HG03342 (cell line): Measurements from ENCODE around the gene HESX1.

Experiments used
- ATAC-seq: cut with Tn5 transposase; IDR thresholded peaks from one replicate; pipeline ENCODE4 v1.9.1; 2021; ENCODE audit warnings: mild to moderate bottlenecking, moderate library complexity; ENCODE audit not compliant: unreplicated experiment

HESX1 gene

GRCh38 chr3:57168151-57168550, 31.6 kb downstream of the HESX1 start:
- ATAC-seq: no peak

DNA sequence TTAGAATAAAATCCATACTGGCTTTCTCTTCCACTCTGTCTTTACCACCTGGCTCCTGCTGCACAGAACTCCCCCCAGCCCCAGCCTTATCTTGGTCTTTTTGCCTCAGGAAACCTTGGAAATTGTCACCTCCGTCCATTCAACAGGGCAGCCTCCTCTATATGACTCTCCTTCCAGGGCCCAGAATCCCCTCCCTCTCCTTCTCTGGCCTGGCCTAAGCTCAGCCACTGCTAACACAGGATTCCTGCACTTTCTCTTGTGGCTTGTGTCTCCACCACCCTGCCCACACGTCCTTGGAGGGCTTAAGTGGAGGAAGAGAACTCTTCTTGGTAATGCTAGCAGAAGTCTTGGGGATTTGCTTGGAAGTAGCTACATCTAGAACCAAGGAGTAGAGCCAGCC, 33.1 kb downstream of the HESX1 start:
- no peak for ATAC-seq

- ATAC-seq: no peak
Measured at GRCh38 chr3:57165641-57166040, 34.1 kb downstream of the HESX1 start.

- no peak for ATAC-seq
Measured at GRCh38 chr3:57164657-57165573, 34.9 kb downstream of the HESX1 start, which contains the start of gene IL17RD. Gene IL17RD (minus strand): TSS chr3:57165353. CDS start chr3:57165286, 67 bp downstream.

- ATAC-seq: no peak
Measured at GRCh38 chr3:57164217-57164656, 35.5 kb downstream of the HESX1 start.

DNA sequence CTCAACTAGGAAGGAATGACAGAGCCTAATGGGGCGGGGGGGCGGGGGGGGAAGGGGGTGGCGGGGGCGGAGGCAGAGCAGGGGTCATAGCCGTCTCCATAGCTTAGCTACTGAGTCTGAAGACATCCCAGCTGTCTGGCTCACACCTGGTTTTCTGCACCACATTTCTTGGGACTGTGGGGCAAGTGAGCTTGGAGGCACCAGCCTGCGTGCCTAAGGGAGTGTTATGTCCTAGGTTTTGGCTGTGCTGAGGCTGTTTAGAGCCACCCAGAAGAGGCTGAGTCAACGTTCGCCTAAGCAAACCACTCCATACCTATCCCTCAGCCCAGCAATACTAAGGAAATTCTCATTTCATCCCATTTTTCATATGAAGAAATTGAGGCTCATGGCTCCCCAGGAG, 36.0 kb downstream of the HESX1 start:
- ATAC-seq: no peak

- no peak for ATAC-seq
Measured at GRCh38 chr3:57161915-57162314, 37.9 kb downstream of the HESX1 start.

DNA sequence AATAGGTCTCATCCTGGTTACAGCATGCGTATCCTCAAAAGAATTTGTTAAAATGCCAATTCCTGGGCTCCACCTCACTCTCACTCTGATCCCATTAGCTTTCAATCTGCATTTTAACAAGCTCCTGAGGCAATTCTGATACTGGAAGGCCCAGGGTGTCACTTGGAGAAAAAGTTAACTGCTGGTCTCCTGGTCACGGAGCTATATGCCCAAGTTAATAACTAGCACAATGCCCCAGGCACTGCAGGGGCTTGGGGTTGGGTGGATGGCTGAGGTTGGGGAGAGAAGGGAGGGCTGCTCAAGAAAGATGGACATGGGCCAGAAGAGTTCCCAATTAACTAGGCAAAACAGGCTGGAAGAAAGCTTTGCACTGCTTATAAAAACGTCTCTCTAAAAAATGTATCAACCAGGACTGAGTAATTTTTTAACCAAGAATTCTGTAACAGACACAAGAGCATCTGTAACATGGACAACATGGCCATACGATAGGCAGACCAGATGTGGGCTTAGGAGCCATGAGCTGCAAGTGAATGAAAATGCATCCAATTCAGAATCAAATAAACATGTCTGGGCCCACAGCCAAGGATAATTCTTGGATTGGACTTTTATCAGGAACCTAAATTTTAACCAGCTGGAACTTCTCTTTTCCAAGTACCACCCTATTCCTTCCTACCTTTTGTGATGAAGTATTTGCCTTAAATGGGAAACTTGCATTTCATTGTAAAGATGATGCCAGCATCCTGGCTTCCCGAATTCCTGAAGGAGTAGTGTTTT, 38.8 kb downstream of the HESX1 start:
- ATAC-seq: no peak

DNA sequence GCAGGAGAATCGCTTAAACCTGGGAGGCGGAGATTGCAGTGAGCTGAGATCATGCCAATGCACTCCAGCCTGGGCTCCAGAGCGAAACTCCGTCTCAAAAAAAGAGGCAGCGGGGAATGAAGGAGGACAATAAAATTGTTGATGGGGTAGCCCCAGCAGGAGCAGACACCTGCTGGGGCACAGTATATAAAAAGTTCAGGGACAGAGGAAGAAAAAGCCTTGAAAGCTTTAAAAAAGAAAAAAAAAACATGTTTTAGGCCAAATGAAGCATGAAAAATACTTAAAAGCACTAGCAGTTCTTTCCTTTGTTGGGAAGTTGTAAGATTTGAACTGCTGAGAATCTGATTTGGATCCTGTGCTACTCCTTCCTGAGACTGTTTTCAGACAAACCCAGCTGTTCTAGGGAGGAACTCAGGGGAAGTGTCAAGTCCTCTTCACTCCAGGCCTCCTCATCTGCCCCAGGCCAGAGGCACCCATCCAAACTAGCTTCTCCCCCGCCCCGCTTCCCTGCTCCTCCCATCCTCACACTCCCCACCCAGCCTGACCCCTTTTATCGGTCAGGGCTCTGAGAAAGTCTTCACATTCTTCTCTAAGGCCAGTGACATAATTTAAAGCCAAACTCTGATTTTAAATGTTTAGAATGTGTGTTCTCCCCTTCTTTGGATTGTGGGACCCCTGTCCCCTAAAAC, 39.6 kb downstream of the HESX1 start:
- ATAC-seq: no peak

DNA sequence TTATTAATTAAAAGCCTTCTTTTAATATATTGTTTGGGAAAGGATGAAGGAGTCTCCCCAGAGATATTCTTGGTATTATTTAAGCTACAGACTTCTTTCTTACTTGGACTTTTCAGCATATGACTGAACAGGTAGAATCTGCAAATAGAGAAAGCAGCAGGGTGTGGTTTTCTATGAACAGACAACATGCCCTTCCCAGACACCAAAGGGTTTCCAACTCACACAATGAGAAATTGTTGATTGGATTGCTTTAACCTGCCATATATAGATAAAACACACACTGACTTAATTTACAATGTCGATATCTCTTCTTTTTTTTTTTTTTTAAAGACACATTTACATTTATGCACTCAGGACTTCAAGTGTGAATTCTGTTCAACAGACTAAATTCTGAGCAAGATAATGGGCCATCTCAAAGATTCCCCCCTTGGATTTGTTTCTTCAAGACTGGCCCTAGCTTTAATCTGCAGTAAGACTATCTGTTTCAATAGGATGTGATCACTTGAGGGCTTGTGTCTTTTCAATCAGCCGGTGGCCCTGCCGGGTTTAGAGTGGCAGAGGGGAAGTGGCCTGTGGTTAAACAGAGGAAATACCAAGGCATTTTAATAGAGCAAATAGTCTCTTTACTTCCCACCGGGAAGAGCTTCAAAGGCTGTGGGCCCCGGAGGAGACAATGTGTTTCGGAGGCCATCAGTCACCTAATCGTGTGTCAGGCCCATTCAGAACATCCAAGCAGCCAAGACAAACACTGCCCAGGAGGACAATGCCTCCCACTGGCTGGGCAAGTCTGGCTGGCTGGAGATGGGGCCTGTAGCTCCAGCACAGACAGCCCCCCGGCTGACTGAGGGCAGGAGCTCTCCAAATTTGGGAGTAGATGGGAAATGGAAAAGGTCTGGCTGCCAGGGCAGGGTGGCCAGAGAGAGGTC, 40.7 kb downstream of the HESX1 start:
- ATAC-seq: no peak

DNA sequence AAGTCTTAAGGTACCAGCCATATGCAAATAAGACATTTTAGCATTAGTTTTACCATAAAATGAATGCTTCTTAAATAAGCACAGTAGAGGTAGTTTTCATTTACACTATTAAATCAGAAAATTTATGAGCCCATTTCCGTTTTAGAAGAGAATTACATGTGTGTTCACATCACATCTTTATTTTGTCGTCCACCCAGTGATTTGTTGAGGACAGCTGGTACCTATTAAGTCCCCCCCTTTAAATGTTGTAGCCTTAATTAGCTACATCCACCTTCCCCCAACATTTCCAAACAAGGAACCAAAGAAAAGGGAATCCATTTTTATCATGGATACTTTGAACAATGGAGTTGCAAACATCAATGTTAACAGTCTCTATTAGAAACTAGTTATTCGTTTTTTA, 41.5 kb downstream of the HESX1 start:
- ATAC-seq: no peak

GRCh38 chr3:57157545-57157944, 42.2 kb downstream of the HESX1 start:
- ATAC-seq: no peak

DNA sequence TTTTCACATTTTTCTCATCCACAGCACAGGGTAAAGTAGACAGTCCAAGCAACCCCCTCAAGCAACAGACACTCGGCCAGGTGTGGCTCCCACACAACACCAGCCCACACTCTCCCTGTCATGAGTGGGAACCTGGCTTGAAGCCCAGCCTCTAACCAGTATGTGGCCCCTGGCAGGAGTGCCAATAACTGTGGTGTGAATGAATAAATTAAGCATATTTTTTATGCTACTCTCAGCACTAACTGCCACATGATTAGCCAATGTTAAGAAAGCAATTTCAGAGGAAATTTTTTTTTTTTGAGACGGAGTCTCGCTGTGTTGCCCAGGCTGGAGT, 44.5 kb downstream of the HESX1 start:
- ATAC-seq: no peak

DNA sequence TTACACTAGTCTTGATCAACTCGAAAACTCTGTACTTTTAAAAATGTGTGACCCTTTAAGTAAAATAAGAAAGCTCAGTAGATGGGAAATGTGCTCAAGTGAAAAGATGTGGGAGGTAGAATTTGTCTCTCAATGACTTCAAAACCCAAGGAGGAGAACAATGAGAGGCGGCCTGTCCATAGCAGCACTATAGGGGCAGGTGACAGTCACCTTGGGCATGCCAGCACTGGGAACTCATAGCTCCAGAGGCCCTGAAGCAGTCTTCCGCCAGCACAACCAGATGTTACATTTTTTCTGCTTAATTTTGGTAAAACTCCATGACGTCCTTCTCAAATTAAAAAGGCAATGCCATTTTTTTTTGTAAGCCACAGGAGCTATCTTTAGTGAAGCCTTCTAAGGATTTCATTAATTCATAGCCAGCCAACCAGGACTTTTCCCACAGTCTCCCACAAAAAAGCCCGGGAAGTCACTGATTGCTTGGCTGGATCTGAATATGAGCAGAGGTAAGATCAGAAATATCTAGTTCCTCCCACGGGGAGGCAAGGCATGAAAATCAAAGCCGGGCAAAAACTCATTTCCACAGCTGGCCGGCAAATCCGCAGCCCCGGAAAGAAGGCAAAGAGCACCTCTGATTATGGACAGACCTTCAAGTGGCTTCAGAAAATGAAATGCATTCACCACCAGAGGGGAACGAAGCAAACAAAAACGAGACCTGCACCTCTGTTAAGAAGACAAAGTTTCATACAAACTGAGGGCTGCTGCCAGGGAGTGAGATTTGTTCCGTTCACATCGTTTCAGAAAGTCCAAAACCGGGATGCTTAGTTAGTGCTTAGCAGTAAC, 45.1 kb downstream of the HESX1 start:
- ATAC-seq: no peak

- ATAC-seq: no peak
Measured at GRCh38 chr3:57152151-57153143, 47.3 kb downstream of the HESX1 start.

- ATAC-seq: no peak
Measured at GRCh38 chr3:57151749-57152148, 48.0 kb downstream of the HESX1 start.

GRCh38 chr3:57151021-57151449, 48.7 kb downstream of the HESX1 start:
- ATAC-seq: no peak

- no peak for ATAC-seq
Measured at GRCh38 chr3:57150113-57150581, 49.6 kb downstream of the HESX1 start.
